ENCODE data around the gene IMMT. TPM values are rescaled to one million over a fixed set of nuclear protein-coding genes. Genes with fewer than 3 reads are reported as not detected.

Gene IMMT
- total RNA-seq, 1 donor from 2014 or later, result 99.4 TPM

DNA sequence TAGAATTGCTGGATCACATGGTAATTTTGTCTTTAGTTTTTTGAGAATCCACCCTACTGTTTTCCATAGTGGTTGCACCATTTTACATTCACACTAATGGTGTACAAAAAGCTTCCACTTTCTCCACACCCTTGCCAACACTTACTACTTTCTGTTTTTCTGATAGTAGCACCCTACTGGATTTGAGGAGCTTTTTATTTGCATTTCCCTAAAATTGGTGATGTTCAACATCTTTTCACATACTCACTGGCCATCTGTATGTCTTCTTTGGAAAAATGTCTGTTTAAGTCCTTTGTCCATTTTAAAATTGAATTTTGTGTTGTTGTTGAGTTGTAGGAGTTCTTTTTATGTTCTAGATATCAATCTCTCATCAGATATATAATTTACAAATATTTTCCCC is 93.1 kb downstream of the IMMT start:
- Mint-ChIP-seq H3K4me3 (ENCODE audit: unreplicated experiment) (no peak overlapping the region), H3K9me3 (ENCODE audit: unreplicated experiment) (no peaks in the 10 kb centered on the region)
- peaks cover 90% of the 10 kb centered on the region for H3K79me2 ChIP-seq (ENCODE audit: insufficient read depth, low read length)

GRCh38 chr2:86097913-86098312 is 97.3 kb downstream of the IMMT start:
- no peaks in the 10 kb centered on the region for H3K9me3 ChIP-seq (ENCODE audit: insufficient read depth, low read depth, low read length)
- Mint-ChIP-seq H3K4me1 (ENCODE audit: low read depth, unreplicated experiment) (peaks cover 2% of the 10 kb centered on the region), H3K9me3 (ENCODE audit: unreplicated experiment) (no peaks in the 10 kb centered on the region), H3K27me3 (ENCODE audit: low read depth, unreplicated experiment) (no peaks in the 10 kb centered on the region), H3K4me3 (ENCODE audit: unreplicated experiment) (no peak overlapping the region), H3K36me3 (ENCODE audit: low read depth, unreplicated experiment) (peaks cover 21% of the 10 kb centered on the region), H3K27ac (ENCODE audit: unreplicated experiment) (no peak overlapping the region)
- FAIRE-seq (no peak), DNase-seq (ENCODE audit: low read depth) (no peak)
- H3K9ac ChIP-seq (ENCODE audit: low read length), result no peak overlapping the region
- H4K20me1 ChIP-seq (ENCODE audit: insufficient read depth, low read length), result peaks cover 48% of the 10 kb centered on the region
- H3K4me2 ChIP-seq (ENCODE audit: low read length), result no peak overlapping the region
- TF ChIP-seq, protein P1, sequence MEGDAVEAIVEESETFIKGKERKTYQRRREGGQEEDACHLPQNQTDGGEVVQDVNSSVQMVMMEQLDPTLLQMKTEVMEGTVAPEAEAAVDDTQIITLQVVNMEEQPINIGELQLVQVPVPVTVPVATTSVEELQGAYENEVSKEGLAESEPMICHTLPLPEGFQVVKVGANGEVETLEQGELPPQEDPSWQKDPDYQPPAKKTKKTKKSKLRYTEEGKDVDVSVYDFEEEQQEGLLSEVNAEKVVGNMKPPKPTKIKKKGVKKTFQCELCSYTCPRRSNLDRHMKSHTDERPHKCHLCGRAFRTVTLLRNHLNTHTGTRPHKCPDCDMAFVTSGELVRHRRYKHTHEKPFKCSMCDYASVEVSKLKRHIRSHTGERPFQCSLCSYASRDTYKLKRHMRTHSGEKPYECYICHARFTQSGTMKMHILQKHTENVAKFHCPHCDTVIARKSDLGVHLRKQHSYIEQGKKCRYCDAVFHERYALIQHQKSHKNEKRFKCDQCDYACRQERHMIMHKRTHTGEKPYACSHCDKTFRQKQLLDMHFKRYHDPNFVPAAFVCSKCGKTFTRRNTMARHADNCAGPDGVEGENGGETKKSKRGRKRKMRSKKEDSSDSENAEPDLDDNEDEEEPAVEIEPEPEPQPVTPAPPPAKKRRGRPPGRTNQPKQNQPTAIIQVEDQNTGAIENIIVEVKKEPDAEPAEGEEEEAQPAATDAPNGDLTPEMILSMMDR (IDR thresholded peaks at IDR 0.05; ENCODE audit: insufficient read depth, low read depth, low read length), result no peak
- TF ChIP-seq EZH2 (IDR thresholded peaks at IDR 0.05; ENCODE audit: insufficient read depth, low read length), result no peak
- H3K36me3 ChIP-seq (ENCODE audit: insufficient read depth, low read length), result peaks cover 42% of the 10 kb centered on the region
- no peak overlapping the region for H3K4me3 ChIP-seq (ENCODE audit: insufficient read depth, low read depth, low read length)
- no peak overlapping the region for H3K27ac ChIP-seq (ENCODE audit: low read depth, low read length)
- no peak overlapping the region for H2AFZ ChIP-seq (ENCODE audit: low read depth, low read length)
- H3K4me1 ChIP-seq (ENCODE audit: insufficient read depth, low read length), result no peaks in the 10 kb centered on the region
- peaks cover 89% of the 10 kb centered on the region for H3K79me2 ChIP-seq (ENCODE audit: insufficient read depth, low read length)
- no peaks in the 10 kb centered on the region for H3K27me3 ChIP-seq (ENCODE audit: insufficient read depth, low read length)

More for the DNA sequence above, 93.1 kb downstream of the IMMT start:
- DNase-seq (ENCODE audit: low read depth) (no peak), FAIRE-seq (no peak)
- Histone ChIP-seq H4K20me1 (ENCODE audit: insufficient read depth, low read length) (peaks cover 43% of the 10 kb centered on the region), H3K9me3 (ENCODE audit: insufficient read depth, low read depth, low read length) (no peaks in the 10 kb centered on the region), H3K4me2 (ENCODE audit: low read length) (no peak overlapping the region), H3K27ac (ENCODE audit: low read depth, low read length) (no peak overlapping the region), H3K27me3 (ENCODE audit: insufficient read depth, low read length) (no peaks in the 10 kb centered on the region), H3K4me1 (ENCODE audit: insufficient read depth, low read length) (peaks cover 13% of the 10 kb centered on the region), H3K9ac (ENCODE audit: low read length) (no peak overlapping the region), H3K36me3 (ENCODE audit: insufficient read depth, low read length) (peaks cover 37% of the 10 kb centered on the region), H2AFZ (ENCODE audit: low read depth, low read length) (no peak overlapping the region), H3K4me3 (ENCODE audit: insufficient read depth, low read depth, low read length) (no peak overlapping the region)
- TF ChIP-seq, protein P1 (IDR thresholded peaks at IDR 0.05; ENCODE audit: insufficient read depth, low read depth, low read length), result no peak
- Mint-ChIP-seq H3K27ac (ENCODE audit: unreplicated experiment) (no peak overlapping the region), H3K36me3 (ENCODE audit: low read depth, unreplicated experiment) (peaks cover 20% of the 10 kb centered on the region), H3K4me1 (ENCODE audit: low read depth, unreplicated experiment) (peaks cover 15% of the 10 kb centered on the region), H3K27me3 (ENCODE audit: low read depth, unreplicated experiment) (no peaks in the 10 kb centered on the region)

DNA sequence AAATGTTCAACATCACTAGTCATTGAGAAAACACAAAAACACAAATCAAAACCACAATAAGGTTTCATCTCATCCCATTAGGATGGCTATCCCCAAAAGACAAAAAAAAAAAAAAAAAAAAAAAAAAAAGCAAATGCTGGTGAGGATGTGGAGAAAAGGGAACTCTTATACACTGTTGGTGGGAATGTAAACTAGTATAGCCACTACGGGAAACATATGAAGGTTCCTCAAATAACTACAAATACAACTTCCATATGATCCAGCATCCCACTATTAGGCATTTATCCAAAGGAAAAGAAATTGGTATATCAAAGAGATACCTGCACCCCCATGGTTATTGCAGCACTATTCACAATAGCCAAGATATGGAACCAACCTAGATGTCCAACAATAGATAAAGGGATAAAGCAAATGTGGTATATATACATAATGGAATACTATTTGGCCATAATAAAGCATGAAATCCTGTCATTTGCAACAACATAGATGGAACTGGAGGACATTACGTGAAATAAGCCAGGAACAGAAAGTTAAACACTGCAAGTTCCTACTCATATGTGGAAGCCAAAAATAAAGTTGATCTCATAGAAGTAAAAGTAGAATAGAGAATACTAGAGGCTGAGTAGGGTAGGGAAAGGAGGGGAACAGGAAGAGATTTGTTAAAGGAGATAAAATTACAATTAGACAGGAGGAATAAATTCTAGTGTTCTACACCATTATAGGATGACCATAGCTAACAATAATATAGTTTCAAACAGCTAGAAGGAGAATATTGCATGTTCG is 98.0 kb downstream of the IMMT start:
- Histone ChIP-seq H3K9ac (ENCODE audit: low read length) (no peak overlapping the region), H3K27ac (ENCODE audit: low read depth, low read length) (no peak overlapping the region), H3K27me3 (ENCODE audit: insufficient read depth, low read length) (no peaks in the 10 kb centered on the region), H3K9me3 (ENCODE audit: insufficient read depth, low read depth, low read length) (no peaks in the 10 kb centered on the region), H3K36me3 (ENCODE audit: insufficient read depth, low read length) (peaks cover 36% of the 10 kb centered on the region), H3K79me2 (ENCODE audit: insufficient read depth, low read length) (peaks cover 87% of the 10 kb centered on the region), H2AFZ (ENCODE audit: low read depth, low read length) (no peak overlapping the region), H3K4me2 (ENCODE audit: low read length) (no peak overlapping the region), H3K4me1 (ENCODE audit: insufficient read depth, low read length) (no peaks in the 10 kb centered on the region), H4K20me1 (ENCODE audit: insufficient read depth, low read length) (peaks cover 45% of the 10 kb centered on the region), H3K4me3 (ENCODE audit: insufficient read depth, low read depth, low read length) (no peak overlapping the region)
- H3K27ac Mint-ChIP-seq (ENCODE audit: unreplicated experiment), result no peak overlapping the region
- H3K4me1 Mint-ChIP-seq (ENCODE audit: low read depth, unreplicated experiment), result no peaks in the 10 kb centered on the region
- H3K4me3 Mint-ChIP-seq (ENCODE audit: unreplicated experiment), result no peak overlapping the region
- no peak for TF ChIP-seq EZH2 (IDR thresholded peaks at IDR 0.05; ENCODE audit: insufficient read depth, low read length)
- TF ChIP-seq, protein P1 (IDR thresholded peaks at IDR 0.05; ENCODE audit: insufficient read depth, low read depth, low read length), result no peak
- FAIRE-seq, result no peak
- no peaks in the 10 kb centered on the region for H3K9me3 Mint-ChIP-seq (ENCODE audit: unreplicated experiment)
- peaks cover 16% of the 10 kb centered on the region for H3K36me3 Mint-ChIP-seq (ENCODE audit: low read depth, unreplicated experiment)
- DNase-seq (ENCODE audit: low read depth), result no peak
- H3K27me3 Mint-ChIP-seq (ENCODE audit: low read depth, unreplicated experiment), result no peaks in the 10 kb centered on the region

Measured in astrocyte (in vitro differentiated cells and primary cell).